GM12878 (cell line): ENCODE measurements around the gene MYRF. TPM values are rescaled to one million over a fixed set of nuclear protein-coding genes. Genes with fewer than 3 reads are reported as not detected.

Experiments used
- ATAC-seq: fragments of 200-7000 bp; cut with Tn5 transposase; 3 replicates; pipeline ENCODE4 v1.9.1; 2020; ENCODE audit warnings: mild to moderate bottlenecking, moderate library complexity
- BruUV-seq: library from RNA; stranded (reverse); fragments of 400-500 nt; replicated peaks from 2 replicates; lab custom pipeline; 2021; lab: Mats Ljungman, UMichigan
- CTCF ChIA-PET: fragments of 300-600 bp; sonication (Branson Sonifier 250); formaldehyde crosslinking; extraction: SDS; loops from one replicate; lab custom pipeline; 2021; ENCODE audit warnings: inconsistent platforms; lab: Yijun Ruan, JAX
- POLR2A ChIA-PET: fragments of 350-600 bp; formaldehyde crosslinking; extraction: SDS; loops from one replicate; lab custom pipeline; 2021; ENCODE audit warnings: inconsistent platforms; lab: Charles Lee
- RAD21 ChIA-PET: fragments of 300-600 bp; sonication (Branson Sonifier 250); formaldehyde crosslinking; loops from one replicate; lab custom pipeline; 2023; ENCODE audit warnings: antibody characterized with exemption; ENCODE audit not compliant: unreplicated experiment; lab: Charles Lee
- SMC1A ChIA-PET: fragments of 300-600 bp; sonication (Branson Sonifier 250); formaldehyde crosslinking; loops from one replicate; lab custom pipeline; 2023; ENCODE audit not compliant: unreplicated experiment, uncharacterized antibody; lab: Charles Lee
- DNase-seq: peaks from one replicate; pipeline ENCODE4 v3.0.0-alpha.2; 2011; ENCODE audit warnings: low read depth, low spot score
- FAIRE-seq: peaks from 3 replicates; lab custom pipeline; 2011; peaks lifted over from hg19 to GRCh38; lab: Jason Lieb, UNC
- H2AFZ ChIP-seq: 2 replicates; pipeline ENCODE4 v1.6.0; 2011; ENCODE audit warnings: low read depth, low read length, control low read depth; ENCODE audit not compliant: control insufficient read depth
- H3K27ac ChIP-seq: 2 replicates; pipeline ENCODE4 v1.5.1; 2011; ENCODE audit warnings: control low read depth; ENCODE audit not compliant: control insufficient read depth, insufficient read depth
- H3K27me3 ChIP-seq, 2 experiments: replicated peaks in 1 of 2; 2 replicates each; pipeline versions ENCODE4 v1.6.0 to v1.6.1; 2011; ENCODE audit warnings: low read length in 1 of 2; ENCODE audit not compliant: control insufficient read depth in 2 of 2, insufficient read depth in 2 of 2
- H3K36me3 ChIP-seq, 2 experiments: 2 replicates each; pipeline ENCODE4 v1.5.1; 2011; ENCODE audit warnings: low read length in 1 of 2; ENCODE audit not compliant: control insufficient read depth in 2 of 2, insufficient read depth in 2 of 2
- H3K4me1 ChIP-seq: 2 replicates; pipeline ENCODE4 v1.6.1; 2011; ENCODE audit warnings: mild to moderate bottlenecking, low read length, moderate library complexity, mixed read lengths; ENCODE audit not compliant: control insufficient read depth, insufficient read depth
- H3K4me2 ChIP-seq: 2 replicates; pipeline ENCODE4 v1.6.0; 2011; ENCODE audit warnings: control low read depth; ENCODE audit not compliant: control insufficient read depth, insufficient read depth
- H3K4me3 ChIP-seq: fragments of 200-600 bp; sonication (generic); 2 replicates; pipeline ENCODE4 v1.5.1; 2016
- H3K79me2 ChIP-seq: 2 replicates; pipeline ENCODE4 v1.6.0; 2011; ENCODE audit warnings: low read length; ENCODE audit not compliant: control insufficient read depth, insufficient read depth
- H3K9ac ChIP-seq: 2 replicates; pipeline ENCODE4 v1.8.0; 2011; ENCODE audit warnings: low read length, control low read depth, mixed read lengths; ENCODE audit not compliant: control insufficient read depth, insufficient read depth
- H3K9me3 ChIP-seq: replicated peaks from 3 replicates; pipeline ENCODE4 v1.5.1; 2011; ENCODE audit warnings: mild to moderate bottlenecking, low read length; ENCODE audit not compliant: control insufficient read depth, insufficient read depth
- H4K20me1 ChIP-seq: 2 replicates; pipeline ENCODE4 v1.6.0; 2011; ENCODE audit not compliant: control insufficient read depth, insufficient read depth
- BHLHE40 ChIP-seq, 2 experiments: fragments of 450-650 bp in 1 of 2; IDR thresholded peaks; 2 replicates each; pipeline ENCODE4 v1.6.1; 2011 to 2017; ENCODE audit warnings: low read depth in 2 of 2, borderline replicate concordance in 1 of 2, improper control_type of control experiment in 1 of 2, low read length in 1 of 2, mild to moderate bottlenecking in 1 of 2
- EP300 ChIP-seq, 2 experiments: fragments of 150-350 bp in 1 of 2; IDR thresholded peaks; 2 replicates each; pipeline ENCODE4 v1.6.1; 2011 to 2012; ENCODE audit warnings: low read depth in 2 of 2, low read length in 2 of 2, borderline replicate concordance in 1 of 2, improper control_type of control experiment in 1 of 2, inconsistent platforms in 1 of 2; ENCODE audit not compliant: control insufficient read depth in 1 of 2
- KAT2A ChIP-seq: conservative IDR thresholded peaks from 2 replicates; pipeline ENCODE4 v1.6.1; 2011; ENCODE audit warnings: low read depth, low read length; ENCODE audit not compliant: control insufficient read depth
- RAD21 ChIP-seq: IDR thresholded peaks from 2 replicates; pipeline ENCODE4 v1.6.1; 2011; ENCODE audit warnings: mild to moderate bottlenecking, low read depth, low read length, moderate library complexity; ENCODE audit not compliant: insufficient read depth
- RUNX3 ChIP-seq: IDR thresholded peaks from 2 replicates; pipeline ENCODE4 v1.6.1; 2012; ENCODE audit warnings: low read length, inconsistent platforms
- SP1 ChIP-seq: IDR thresholded peaks from one replicate; pipeline ENCODE4 v1.6.1; 2011; ENCODE audit warnings: low read depth, low read length
- SRF ChIP-seq, 2 experiments: IDR thresholded peaks; 2 replicates each; pipeline ENCODE4 v1.6.1; 2011; ENCODE audit warnings: low read depth in 2 of 2, low read length in 2 of 2, mild to moderate bottlenecking in 1 of 2, moderate library complexity in 1 of 2
- YY1 ChIP-seq: IDR thresholded peaks from 2 replicates; pipeline ENCODE4 v1.6.1; 2011; ENCODE audit warnings: low read depth, mild to moderate bottlenecking, low read length
- ZNF24 ChIP-seq: fragments of 450-650 bp; IDR thresholded peaks from 2 replicates; pipeline ENCODE4 v1.6.1; 2017; ENCODE audit warnings: antibody characterized with exemption, mild to moderate bottlenecking
- WGBS: methylation state at CpG from one replicate; pipeline ENCODE4 v1.1.6; 2016; ENCODE audit warnings: low lambda C conversion rate; ENCODE audit not compliant: insufficient replicate concordance, insufficient coverage; ENCODE audit errors: missing lambda C conversion rate; 5-methylcytosine and 5-hydroxymethylcytosine counted together
- in situ Hi-C: fragments of 300-500 bp; cut with MboI; formaldehyde crosslinking; loops from 9 replicates; pipeline ENCODE4 v1.14.3; 2018; ENCODE audit warnings: mixed read lengths
- intact Hi-C: fragments of 100-400 bp; cut with micrococcal nuclease; formaldehyde crosslinking; loops from one replicate; pipeline ENCODE4 v1.14.2; 2022; ENCODE audit not compliant: unreplicated experiment
- polyA plus RNA-seq, 11 experiments: library from polyadenylated mRNA; depleted of rRNA in 4 of 11; unstranded in 6 of 11; stranded (reverse) in 5 of 11; fragments of >200 nt; fragmentation: Nextera tagmentation in 4 of 11; fragmentation: Illumina TruSeq in 1 of 11; extraction: Ambion mirVana in 4 of 11; extraction: Trizol in 1 of 11; gene quantifications; 1 replicate in 1 of 11; 2 replicates in 10 of 11; pipeline versions ENCODE4 v1.2.1 to v1.2.3, GENCODE V29; 2011 to 2016; ENCODE audit warnings: inconsistent platforms in 2 of 11, missing spikeins in 2 of 11, low read depth in 1 of 11
- total RNA-seq, 4 experiments: library from RNA; depleted of rRNA in 3 of 4; stranded (reverse); fragments of >200 nt in 3 of 4; fragmentation: Illumina TruSeq in 1 of 4; extraction: Trizol in 1 of 4; gene quantifications; 2 replicates each; pipeline versions ENCODE4 v1.2.1 to v1.2.3, GENCODE V29; 2013 to 2021
- TF ChIP-seq, protein P1 (sequence below): IDR thresholded peaks from 2 replicates; pipeline ENCODE4 v1.6.1; 2012; ENCODE audit warnings: low read depth, low read length, improper control_type of control experiment
- TF ChIP-seq, protein P2 (sequence below): IDR thresholded peaks from 2 replicates; pipeline ENCODE4 v1.6.1; 2011; ENCODE audit warnings: low read depth, low read length, improper control_type of control experiment, borderline replicate concordance
- TF ChIP-seq, protein P3 (sequence below): fragments of 450-650 bp; IDR thresholded peaks from 2 replicates; pipeline ENCODE4 v1.6.1; 2017; ENCODE audit warnings: mild to moderate bottlenecking
- TF ChIP-seq, protein P4 (sequence below): fragments of 450-650 bp; IDR thresholded peaks from 2 replicates; pipeline ENCODE4 v1.6.1; 2016; ENCODE audit warnings: mild to moderate bottlenecking, moderate library complexity, borderline replicate concordance
- TF ChIP-seq, protein P5 (sequence below): IDR thresholded peaks from 2 replicates; pipeline ENCODE4 v1.6.1; 2011; ENCODE audit warnings: low read depth, mild to moderate bottlenecking, low read length, moderate library complexity, borderline replicate concordance; ENCODE audit errors: extremely low read depth

Gene MYRF
- total and polyA plus RNA-seq, 10 of the 15 experiments (the other 5 are each of a cell fraction or from before 2014, with no cell fraction given), result 0.27 to 15.6 (median 0.89) TPM

DNA sequence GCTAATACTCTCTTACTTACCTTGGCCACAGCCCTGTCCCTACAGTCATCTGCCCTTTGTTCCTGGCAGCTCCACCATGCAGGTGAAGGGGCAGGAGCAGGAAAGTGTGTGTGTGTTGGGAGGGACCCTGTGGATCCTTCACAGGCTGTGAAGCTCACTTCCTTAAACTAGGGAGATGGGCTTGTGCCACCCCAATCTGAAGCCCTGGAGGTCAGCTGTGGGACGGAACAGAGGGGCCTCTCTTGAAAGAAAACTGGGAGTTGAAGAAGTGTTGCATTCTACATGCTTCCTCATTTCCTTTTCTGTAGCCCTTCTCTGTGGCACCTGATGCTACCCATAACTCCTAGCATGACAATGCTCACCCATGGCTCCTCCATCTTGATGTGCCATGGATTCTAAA lies 52.7 kb downstream of the MYRF start:
- Histone ChIP-seq H3K9ac (no peak overlapping the region), H2AFZ (no peak overlapping the region), H4K20me1 (no peaks in the 10 kb centered on the region), H3K27me3 (no peaks in the 10 kb centered on the region), H3K4me2 (no peak overlapping the region), H3K79me2 (no peaks in the 10 kb centered on the region), H3K9me3 (no peaks in the 10 kb centered on the region), H3K36me3 (peaks cover 7 to 9% of the 10 kb centered on the region in 2 experiments), H3K4me3 (no peak overlapping the region), H3K4me1 (no peaks in the 10 kb centered on the region), H3K27ac (no peak overlapping the region)
- no TSS peak for BruUV-seq
- RAD21 ChIA-PET, result interaction anchor here (3.7 kb wide), 1 partner anchor 7 kb away, joined by 19 read pairs; no protein-coding TSS in a partner anchor
- POLR2A ChIA-PET, result interaction anchor here (2.4 kb wide), 1 partner anchor 10 kb away, joined by 8 read pairs; no protein-coding TSS in a partner anchor
- CTCF ChIA-PET, result interaction anchor here (0.7 to 3.9 kb wide), 3 partner anchors 9 to 98 kb away, joined by 3 to 39 read pairs (median 4); no protein-coding TSS in a partner anchor
- in situ Hi-C loops (no loop called here), intact Hi-C loops (no loop called here)
- no peak for DNase-seq
- ATAC-seq, result no peak
- 89% methylated on average over 1 of the region's 1 CpG for WGBS
- SMC1A ChIA-PET, result interaction anchor here (1.8 kb wide), 1 partner anchor 10 kb away, joined by 8 read pairs; no protein-coding TSS in a partner anchor
- FAIRE-seq, result no peak
- no peak for TF ChIP-seq SRF (IDR thresholded peaks at IDR 0.05; ENCODE audit: low read depth in 2 of 2, low read length in 2 of 2)
- no peak for TF ChIP-seq BHLHE40 (IDR thresholded peaks at IDR 0.05; ENCODE audit: borderline replicate concordance in 1 of 2, low read depth in 2 of 2, low read length in 1 of 2)
- TF ChIP-seq KAT2A, result no peak
- TF ChIP-seq, protein P1, sequence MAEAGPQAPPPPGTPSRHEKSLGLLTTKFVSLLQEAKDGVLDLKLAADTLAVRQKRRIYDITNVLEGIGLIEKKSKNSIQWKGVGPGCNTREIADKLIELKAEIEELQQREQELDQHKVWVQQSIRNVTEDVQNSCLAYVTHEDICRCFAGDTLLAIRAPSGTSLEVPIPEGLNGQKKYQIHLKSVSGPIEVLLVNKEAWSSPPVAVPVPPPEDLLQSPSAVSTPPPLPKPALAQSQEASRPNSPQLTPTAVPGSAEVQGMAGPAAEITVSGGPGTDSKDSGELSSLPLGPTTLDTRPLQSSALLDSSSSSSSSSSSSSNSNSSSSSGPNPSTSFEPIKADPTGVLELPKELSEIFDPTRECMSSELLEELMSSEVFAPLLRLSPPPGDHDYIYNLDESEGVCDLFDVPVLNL, result no peak
- no peak for TF ChIP-seq EP300 (IDR thresholded peaks at IDR 0.05; ENCODE audit: borderline replicate concordance in 1 of 2, control insufficient read depth in 1 of 2, low read depth in 2 of 2, low read length in 2 of 2)
- TF ChIP-seq, protein P2, sequence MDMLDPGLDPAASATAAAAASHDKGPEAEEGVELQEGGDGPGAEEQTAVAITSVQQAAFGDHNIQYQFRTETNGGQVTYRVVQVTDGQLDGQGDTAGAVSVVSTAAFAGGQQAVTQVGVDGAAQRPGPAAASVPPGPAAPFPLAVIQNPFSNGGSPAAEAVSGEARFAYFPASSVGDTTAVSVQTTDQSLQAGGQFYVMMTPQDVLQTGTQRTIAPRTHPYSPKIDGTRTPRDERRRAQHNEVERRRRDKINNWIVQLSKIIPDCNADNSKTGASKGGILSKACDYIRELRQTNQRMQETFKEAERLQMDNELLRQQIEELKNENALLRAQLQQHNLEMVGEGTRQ, result no peak
- TF ChIP-seq ZNF24, result no peak
- TF ChIP-seq, protein P3, sequence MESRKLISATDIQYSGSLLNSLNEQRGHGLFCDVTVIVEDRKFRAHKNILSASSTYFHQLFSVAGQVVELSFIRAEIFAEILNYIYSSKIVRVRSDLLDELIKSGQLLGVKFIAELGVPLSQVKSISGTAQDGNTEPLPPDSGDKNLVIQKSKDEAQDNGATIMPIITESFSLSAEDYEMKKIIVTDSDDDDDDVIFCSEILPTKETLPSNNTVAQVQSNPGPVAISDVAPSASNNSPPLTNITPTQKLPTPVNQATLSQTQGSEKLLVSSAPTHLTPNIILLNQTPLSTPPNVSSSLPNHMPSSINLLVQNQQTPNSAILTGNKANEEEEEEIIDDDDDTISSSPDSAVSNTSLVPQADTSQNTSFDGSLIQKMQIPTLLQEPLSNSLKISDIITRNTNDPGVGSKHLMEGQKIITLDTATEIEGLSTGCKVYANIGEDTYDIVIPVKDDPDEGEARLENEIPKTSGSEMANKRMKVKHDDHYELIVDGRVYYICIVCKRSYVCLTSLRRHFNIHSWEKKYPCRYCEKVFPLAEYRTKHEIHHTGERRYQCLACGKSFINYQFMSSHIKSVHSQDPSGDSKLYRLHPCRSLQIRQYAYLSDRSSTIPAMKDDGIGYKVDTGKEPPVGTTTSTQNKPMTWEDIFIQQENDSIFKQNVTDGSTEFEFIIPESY, result no peak
- TF ChIP-seq YY1, result no peak
- TF ChIP-seq, protein P4, sequence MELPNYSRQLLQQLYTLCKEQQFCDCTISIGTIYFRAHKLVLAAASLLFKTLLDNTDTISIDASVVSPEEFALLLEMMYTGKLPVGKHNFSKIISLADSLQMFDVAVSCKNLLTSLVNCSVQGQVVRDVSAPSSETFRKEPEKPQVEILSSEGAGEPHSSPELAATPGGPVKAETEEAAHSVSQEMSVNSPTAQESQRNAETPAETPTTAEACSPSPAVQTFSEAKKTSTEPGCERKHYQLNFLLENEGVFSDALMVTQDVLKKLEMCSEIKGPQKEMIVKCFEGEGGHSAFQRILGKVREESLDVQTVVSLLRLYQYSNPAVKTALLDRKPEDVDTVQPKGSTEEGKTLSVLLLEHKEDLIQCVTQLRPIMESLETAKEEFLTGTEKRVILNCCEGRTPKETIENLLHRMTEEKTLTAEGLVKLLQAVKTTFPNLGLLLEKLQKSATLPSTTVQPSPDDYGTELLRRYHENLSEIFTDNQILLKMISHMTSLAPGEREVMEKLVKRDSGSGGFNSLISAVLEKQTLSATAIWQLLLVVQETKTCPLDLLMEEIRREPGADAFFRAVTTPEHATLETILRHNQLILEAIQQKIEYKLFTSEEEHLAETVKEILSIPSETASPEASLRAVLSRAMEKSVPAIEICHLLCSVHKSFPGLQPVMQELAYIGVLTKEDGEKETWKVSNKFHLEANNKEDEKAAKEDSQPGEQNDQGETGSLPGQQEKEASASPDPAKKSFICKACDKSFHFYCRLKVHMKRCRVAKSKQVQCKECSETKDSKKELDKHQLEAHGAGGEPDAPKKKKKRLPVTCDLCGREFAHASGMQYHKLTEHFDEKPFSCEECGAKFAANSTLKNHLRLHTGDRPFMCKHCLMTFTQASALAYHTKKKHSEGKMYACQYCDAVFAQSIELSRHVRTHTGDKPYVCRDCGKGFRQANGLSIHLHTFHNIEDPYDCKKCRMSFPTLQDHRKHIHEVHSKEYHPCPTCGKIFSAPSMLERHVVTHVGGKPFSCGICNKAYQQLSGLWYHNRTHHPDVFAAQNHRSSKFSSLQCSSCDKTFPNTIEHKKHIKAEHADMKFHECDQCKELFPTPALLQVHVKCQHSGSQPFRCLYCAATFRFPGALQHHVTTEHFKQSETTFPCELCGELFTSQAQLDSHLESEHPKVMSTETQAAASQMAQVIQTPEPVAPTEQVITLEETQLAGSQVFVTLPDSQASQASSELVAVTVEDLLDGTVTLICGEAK, result no peak
- TF ChIP-seq RAD21, result no peak
- TF ChIP-seq, protein P5, sequence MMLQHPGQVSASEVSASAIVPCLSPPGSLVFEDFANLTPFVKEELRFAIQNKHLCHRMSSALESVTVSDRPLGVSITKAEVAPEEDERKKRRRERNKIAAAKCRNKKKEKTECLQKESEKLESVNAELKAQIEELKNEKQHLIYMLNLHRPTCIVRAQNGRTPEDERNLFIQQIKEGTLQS, result no peak
- TF ChIP-seq SP1, result no peak
- no peak for TF ChIP-seq RUNX3
